Measurements from ENCODE around the gene TBC1D19. TPM values are rescaled to one million over a fixed set of nuclear protein-coding genes. Genes with fewer than 3 reads are reported as not detected.

Gene TBC1D19
- total RNA-seq, 1 donor from 2014 or later, result 5.2 TPM

DNA sequence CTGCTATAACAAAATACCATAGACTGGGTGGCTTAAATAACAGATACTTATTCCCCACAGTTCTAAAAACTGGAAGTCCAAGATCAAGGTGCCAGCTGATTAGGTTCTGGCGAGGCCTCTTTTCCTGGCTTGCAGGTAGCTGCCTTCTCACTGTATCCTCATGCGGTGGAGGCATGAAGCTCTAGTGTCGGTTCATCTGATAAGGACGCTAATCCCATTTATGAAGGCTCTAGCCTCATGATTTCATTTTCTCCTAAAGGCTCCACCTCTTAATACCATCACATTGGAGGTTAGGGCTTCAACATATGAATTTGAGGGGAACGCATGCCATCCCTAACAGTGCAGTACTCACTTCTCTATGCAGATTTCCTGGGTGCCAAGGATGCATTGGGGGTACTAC is 218.9 kb downstream of the TBC1D19 start:
- intact Hi-C loops (cut with micrococcal nuclease), result no loop called here
- ChIA-PET CTCF (no interaction called here), POLR2A (no interaction called here)
- H3K4me1 Mint-ChIP-seq, result peaks cover 18% of the 10 kb centered on the region
- ATAC-seq (ENCODE audit: low read depth) (no peak), DNase-seq (no peak)
- H3K27ac Mint-ChIP-seq, result no peak overlapping the region
- no peak overlapping the region for H3K4me3 Mint-ChIP-seq
- peaks cover 8% of the 10 kb centered on the region for H3K9me3 Mint-ChIP-seq
- H3K36me3 Mint-ChIP-seq (ENCODE audit: low read depth), result no peaks in the 10 kb centered on the region
- H3K27me3 Mint-ChIP-seq, result peaks cover 3% of the 10 kb centered on the region
- TF ChIP-seq, protein P1, sequence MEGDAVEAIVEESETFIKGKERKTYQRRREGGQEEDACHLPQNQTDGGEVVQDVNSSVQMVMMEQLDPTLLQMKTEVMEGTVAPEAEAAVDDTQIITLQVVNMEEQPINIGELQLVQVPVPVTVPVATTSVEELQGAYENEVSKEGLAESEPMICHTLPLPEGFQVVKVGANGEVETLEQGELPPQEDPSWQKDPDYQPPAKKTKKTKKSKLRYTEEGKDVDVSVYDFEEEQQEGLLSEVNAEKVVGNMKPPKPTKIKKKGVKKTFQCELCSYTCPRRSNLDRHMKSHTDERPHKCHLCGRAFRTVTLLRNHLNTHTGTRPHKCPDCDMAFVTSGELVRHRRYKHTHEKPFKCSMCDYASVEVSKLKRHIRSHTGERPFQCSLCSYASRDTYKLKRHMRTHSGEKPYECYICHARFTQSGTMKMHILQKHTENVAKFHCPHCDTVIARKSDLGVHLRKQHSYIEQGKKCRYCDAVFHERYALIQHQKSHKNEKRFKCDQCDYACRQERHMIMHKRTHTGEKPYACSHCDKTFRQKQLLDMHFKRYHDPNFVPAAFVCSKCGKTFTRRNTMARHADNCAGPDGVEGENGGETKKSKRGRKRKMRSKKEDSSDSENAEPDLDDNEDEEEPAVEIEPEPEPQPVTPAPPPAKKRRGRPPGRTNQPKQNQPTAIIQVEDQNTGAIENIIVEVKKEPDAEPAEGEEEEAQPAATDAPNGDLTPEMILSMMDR (IDR thresholded peaks at IDR 0.05), result no peak

DNA sequence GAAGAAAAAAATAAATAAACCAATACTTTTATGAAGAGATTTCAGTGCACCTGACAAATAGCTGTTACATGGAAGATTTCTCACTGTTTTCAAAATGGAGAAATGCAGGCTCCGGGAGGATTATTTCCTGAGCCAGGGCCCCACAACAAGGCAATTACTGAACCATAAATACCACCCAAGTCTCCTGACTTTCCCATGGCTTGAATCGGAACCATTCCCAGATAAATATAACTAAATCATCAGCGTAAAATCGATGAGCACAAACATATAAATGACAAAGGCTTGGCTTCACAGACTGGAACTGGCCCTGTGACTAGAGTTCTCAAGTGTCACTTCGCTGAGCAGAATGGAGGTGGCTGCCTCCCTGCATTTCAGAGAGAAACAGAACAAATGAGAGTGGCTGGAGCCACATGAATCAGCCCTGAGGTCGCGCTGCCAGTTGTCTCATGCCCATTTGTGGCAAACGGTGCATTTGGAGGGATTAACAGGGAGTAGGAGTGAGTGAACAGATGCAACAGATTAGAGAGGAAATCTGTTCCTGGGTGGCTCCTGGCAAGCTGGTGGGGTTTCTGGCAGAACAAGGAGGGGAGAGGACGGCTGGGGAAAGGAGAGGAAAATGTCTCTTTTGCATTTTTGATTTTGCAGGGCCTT is 219.5 kb downstream of the TBC1D19 start:
- Mint-ChIP-seq H3K27me3 (peaks cover 3% of the 10 kb centered on the region), H3K4me1 (peaks cover 22% of the 10 kb centered on the region), H3K36me3 (ENCODE audit: low read depth) (no peaks in the 10 kb centered on the region), H3K9me3 (peaks cover 4% of the 10 kb centered on the region), H3K4me3 (no peak overlapping the region), H3K27ac (no peak overlapping the region)
- CTCF ChIA-PET, result no interaction called here
- POLR2A ChIA-PET, result no interaction called here
- intact Hi-C loops (cut with micrococcal nuclease), result no loop called here
- DNase-seq, result no peak
- ATAC-seq (ENCODE audit: low read depth), result no peak
- TF ChIP-seq, protein P1 (IDR thresholded peaks at IDR 0.05), result no peak

DNA sequence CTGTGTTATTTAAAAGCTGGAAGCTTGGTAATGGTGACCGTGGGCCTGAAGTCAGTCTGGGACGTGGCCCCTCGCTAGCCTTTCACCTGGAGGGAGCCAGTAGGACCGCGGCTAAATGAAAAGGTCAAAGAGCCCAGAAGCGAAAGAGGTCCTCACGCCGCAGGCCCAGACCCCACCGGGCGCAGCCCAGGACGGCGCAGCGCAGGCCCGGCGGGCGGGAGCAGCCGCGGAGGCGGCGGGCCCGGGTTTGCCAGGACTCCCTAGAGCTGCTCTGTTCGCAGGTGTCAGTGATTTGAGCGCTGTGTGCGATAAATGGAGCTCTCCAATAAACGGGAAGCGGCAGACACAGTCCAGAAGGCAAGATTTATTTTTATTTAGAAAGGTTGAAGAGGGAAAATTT is 220.6 kb downstream of the TBC1D19 start:
- Mint-ChIP-seq H3K4me1 (peaks cover 25% of the 10 kb centered on the region), H3K9me3 (no peaks in the 10 kb centered on the region)
- intact Hi-C loops (cut with micrococcal nuclease), result no loop called here

DNA sequence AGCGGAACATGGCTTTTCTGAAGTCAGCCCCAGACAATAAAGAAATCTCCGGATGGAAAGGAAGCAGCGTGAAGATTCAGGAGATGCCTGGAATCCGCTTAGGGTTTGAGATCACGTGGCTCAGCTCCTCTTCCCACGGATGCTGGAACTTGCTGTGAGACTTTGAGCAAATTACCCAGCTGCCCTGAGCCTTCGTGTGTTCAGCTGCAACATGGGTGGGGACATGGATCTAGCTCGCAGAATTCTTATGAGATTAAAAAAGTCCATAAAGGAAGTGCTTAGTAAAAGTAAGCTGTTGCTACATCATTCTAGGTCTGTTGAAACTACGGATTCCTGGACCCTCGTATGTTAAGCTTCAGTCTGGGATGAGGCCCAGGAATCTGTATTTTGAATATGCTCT is 221.0 kb downstream of the TBC1D19 start:
- ChIA-PET CTCF (no interaction called here), POLR2A (interaction anchor here (0.5 kb wide), 1 partner anchor 218 kb away, joined by 5 read pairs; no protein-coding TSS in a partner anchor)
- H3K36me3 Mint-ChIP-seq (ENCODE audit: low read depth), result no peaks in the 10 kb centered on the region
- H3K4me3 Mint-ChIP-seq, result no peak overlapping the region
- H3K27me3 Mint-ChIP-seq, result peaks cover 4% of the 10 kb centered on the region
- no peaks in the 10 kb centered on the region for H3K9me3 Mint-ChIP-seq
- intact Hi-C loops (cut with micrococcal nuclease), result no loop called here
- DNase-seq (no peak), ATAC-seq (ENCODE audit: low read depth) (no peak)
- H3K27ac Mint-ChIP-seq, result no peak overlapping the region
- TF ChIP-seq, protein P1 (IDR thresholded peaks at IDR 0.05), result no peak
- peaks cover 26% of the 10 kb centered on the region for H3K4me1 Mint-ChIP-seq

More for the DNA sequence above, 220.6 kb downstream of the TBC1D19 start:
- TF ChIP-seq, protein P1 (IDR thresholded peaks at IDR 0.05), result no peak
- CTCF ChIA-PET, result no interaction called here
- Mint-ChIP-seq H3K27me3 (peaks cover 3% of the 10 kb centered on the region), H3K4me3 (no peak overlapping the region), H3K27ac (no peak overlapping the region), H3K36me3 (ENCODE audit: low read depth) (no peaks in the 10 kb centered on the region)
- POLR2A ChIA-PET, result no interaction called here
- DNase-seq (no peak), ATAC-seq (ENCODE audit: low read depth) (no peak)

Other genes with a start within 250 kb of the TBC1D19 start
- not detected in 2 replicates for gene CCKAR, start 93.6 kb upstream of the TBC1D19 start, total RNA-seq

Data from activated B cell treated with CpG ODN at 0.5 μM for 24 hours (primary cell).